Mammary epithelial cell (primary cell): Measurements from ENCODE around the gene BRF1.

Source experiments
- CTCF ChIP-seq, 2 donors: IDR thresholded peaks in 1 of 2; conservative IDR thresholded peaks in 1 of 2; 2 replicates each; pipeline ENCODE4 v1.5.1; 2011 to 2012; ENCODE audit warnings: inconsistent platforms in 2 of 2, low read length in 2 of 2, mild to moderate bottlenecking in 2 of 2, control low read depth in 1 of 2, low read depth in 1 of 2; ENCODE audit not compliant: insufficient read depth in 1 of 2; ENCODE audit errors: extremely low read depth in 1 of 2
- EZH2 ChIP-seq: IDR thresholded peaks from 2 replicates; pipeline ENCODE4 v1.6.1; 2012; ENCODE audit warnings: low read length, inconsistent platforms, borderline replicate concordance

DNA sequence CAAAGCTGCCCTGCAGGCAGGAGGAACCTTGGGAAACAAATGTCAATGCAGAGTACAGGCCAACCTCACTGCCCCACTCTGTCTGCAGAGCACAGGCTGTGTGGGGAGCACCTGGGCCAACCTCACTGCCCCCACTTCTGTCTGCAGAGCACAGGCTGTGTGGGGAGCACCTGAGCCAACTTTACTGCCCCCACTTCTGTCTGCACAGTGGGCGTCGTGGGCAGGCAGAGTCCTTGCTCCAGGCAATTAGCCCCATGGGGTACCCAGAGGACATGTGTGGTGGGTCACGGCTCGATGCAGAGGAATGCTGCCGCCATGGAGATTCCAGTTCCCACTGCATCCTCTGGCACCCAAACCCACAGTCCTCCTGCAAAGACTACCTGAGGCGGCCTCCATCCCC, 26.2 kb downstream of the BRF1 start:
- TF ChIP-seq CTCF (conservative IDR thresholded peaks at IDR 0.05 in 1 of 2, IDR thresholded peaks at IDR 0.05 in 1 of 2; ENCODE audit: extremely low read depth in 1 of 2, insufficient read depth in 1 of 2, low read depth in 1 of 2, low read length in 2 of 2) (no peak), EZH2 (no peak)
